ENCODE data around the gene MDFIC2.
"Not testable (repeated sequence)": the region's sequence is repeated elsewhere in the genome, so short reads cannot be mapped to it uniquely, and the experiment has no call there.

MDFIC2 gene

DNA sequence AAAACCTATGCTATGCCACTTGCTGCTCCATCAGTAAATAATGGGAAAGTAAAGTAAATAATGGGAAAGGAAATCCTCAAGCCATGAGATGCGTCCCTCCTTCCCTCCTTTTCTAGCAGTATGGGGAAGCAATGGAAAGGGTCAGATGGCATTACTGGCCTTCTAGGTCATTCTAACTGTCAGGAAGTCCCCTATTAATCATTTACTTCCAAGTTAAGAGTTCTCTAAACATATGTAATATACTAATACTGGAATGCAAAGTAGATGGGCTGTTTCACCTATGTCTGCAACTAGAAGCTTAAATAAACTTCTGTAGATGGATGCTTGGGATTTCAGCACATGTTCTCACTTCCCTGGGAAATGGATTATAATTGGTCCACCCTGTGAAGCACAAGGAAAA, 55.9 kb downstream of the MDFIC2 start:
- no peak for DNase-seq (ENCODE audit: low read depth in 2 of 2)

DNA sequence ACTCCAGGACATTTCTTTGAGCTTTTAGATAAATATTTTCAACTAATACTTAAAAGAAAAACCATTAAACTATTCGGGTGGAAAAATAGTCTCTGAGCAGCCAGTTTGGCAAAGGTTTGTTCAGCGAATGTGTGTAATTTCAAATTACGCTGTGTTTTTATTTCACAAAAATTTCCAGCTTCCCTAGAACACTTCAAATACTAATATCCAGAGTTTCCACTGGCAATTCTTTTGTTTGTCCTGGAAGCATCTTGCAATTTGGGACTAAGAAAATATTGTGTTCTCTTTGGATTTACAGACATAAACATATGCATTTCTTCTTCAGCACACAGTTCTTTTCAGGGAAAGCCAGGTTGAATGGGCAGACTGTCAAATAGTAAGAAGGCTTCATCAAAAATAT, 61.9 kb downstream of the MDFIC2 start:
- DNase-seq (ENCODE audit: low read depth in 2 of 2) = no peak

DNA sequence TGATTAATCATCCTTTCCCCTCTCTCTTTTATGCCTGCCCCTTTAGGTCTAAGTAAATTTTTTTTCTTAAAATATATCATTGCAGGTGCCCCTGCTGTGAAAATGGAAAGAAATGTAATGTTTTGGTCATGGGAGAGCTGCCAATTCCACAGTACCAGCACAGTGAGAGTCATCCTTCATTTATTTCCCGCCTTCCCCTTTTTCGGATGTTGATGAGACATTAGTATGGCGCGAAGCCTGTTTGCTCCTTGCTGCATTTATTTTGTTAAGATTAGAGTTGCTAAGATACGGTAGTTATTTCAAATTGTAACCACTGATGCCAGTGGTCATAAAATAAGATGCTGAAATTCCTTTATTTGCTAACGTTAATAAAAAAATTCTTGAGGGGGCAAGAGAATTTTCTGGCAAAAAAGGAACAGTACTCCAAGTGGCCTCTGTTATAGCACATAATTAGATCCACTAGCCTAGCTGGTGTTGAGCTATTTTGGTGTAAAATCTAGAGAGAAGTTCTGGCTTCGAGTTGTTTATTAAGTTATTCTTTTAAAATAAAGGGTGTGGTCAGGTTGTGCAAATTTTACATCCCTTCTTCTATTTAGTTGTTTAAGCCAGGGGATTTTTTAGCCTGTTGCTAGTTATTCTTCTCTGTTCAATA, 62.8 kb downstream of the MDFIC2 start:
- no peak for DNase-seq (ENCODE audit: low read depth in 2 of 2)

DNA sequence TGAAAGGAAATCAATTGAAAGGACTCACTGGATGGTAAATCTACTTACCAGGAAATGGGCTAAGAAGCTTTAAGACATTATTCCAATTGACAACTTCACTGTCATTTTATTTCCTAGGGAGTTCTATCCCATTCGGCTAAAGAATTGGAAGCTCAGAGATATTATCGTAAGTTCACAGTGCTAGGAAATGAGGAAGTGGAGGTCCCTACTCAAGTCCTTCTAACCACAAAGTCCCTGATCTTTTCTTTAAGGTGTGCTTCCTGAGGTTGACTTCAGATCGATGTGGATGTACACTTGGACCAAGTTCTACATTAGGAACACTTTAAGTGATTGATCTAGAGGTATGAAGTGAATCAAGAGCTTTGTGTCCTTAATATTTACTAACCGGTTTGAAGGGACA, 63.6 kb downstream of the MDFIC2 start:
- DNase-seq (ENCODE audit: low read depth in 2 of 2) = no peak

DNA sequence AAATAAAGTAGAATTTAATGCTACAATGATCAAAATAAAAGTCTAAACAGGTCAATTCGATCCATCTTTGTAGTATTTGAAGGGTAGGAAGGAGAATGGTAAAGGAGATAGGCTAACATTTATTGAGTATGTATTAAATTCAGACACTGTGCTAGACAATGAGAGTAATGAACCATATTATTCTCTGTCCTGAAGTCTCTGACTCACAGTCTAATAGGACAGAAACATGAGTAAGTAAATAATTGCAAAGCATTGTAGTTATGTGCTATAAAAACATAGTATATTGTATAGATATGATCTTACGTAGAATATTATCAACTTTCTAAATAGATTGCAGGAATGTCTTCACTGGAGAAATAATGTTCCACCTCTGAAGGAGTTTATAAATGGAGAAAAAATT, 64.5 kb downstream of the MDFIC2 start:
- no peak for DNase-seq (ENCODE audit: low read depth in 2 of 2)

DNA sequence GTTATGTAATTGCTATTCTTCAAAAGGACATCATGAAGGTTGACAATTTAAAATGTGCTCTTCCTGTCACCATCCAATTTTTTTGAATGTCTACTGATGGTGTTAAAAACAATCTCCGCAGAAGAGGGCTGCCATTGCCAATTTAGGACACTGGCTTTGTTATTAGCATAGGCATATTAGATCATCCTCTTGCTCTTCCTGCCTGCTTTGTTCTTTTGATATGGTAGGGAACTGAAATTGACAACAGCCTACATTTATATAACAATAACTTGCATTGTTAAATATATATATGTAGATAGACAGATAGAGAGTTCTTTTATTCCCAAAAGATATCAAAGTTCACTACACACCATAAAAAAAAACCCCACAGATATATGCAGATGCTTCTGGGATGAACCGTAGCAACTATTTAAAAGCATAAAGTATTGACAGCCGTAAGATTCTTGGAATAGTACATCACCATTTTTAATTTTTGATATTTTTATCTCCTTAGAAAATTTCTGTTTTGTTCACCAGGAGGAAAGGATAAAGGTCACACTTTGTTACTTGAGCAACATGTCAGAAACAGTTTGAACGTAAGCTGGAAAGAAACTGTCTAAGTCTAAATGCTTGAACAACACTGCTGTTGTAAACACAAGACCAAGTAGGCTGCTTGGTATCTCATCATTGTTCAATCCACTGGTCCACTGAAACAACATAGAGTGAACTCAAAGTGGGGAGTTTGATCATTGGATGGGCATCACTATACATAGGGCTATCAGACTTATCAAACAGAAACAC, 66.5 kb downstream of the MDFIC2 start:
- no peak for DNase-seq (ENCODE audit: low read depth in 2 of 2)

DNA sequence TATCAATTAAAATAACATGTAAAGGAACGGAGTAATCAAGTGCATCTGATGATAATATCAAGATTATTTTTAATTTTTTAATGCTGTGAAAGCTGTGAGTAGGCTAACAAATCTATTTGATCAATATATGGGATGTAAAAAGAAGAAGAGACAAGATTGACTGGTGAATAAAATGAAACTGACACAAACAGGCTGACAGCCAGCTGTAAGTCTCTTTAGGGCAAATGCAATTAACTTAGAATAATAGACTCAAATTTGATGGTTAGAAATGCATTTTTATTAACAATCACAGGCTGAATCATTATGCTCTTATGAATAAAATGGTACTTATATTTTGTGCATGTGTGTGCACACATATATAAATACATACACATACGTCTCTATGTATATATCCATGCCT, 68.0 kb downstream of the MDFIC2 start:
- no peak for DNase-seq (ENCODE audit: low read depth in 2 of 2)

DNA sequence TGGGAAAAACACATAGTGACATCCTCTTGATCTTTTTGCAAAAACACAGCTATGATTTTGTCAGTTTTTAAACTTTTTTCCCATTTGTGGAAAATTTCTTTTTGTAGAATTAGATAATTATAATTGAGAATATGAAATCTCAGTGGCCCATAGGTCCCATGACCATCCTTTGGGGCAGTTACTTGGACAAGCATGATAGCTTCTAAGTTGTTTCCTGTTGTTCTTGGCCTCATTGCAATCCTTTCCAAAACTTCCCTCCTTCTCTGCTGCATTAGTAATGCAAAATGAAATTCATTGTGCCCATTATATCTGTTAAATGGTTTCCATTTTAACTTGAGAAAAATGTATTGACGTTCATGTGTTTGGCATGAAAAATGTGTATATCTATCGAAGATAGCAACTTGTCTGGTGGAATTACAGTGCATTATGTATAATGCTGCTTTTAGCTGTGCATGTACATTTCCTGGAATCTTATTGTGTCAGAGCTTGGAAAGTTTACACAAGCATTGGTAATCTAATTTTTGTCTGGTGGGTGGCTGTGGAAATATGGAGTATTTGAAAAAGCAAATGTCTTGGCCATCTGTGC, 70.0 kb downstream of the MDFIC2 start:
- DNase-seq (ENCODE audit: low read depth in 2 of 2) = no peak

DNA sequence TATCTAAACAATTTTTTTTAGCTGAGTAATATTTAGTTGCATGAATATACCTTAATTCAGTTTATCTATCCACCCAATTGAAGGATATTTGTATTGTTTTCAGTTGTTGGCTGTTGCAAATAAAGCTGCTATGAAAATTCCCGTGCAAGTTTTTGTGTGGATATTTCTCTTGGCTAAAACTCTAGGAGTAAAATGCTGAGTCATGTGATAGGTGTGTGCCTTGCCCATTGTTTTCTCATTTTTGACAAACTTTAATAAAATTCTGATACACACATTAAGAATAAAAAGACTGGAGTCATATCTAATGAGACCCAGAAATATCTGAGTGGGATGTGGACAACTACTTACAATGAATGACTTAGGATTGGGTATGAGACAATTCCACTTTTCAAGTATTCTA, 78.6 kb downstream of the MDFIC2 start:
- no peak for DNase-seq (ENCODE audit: low read depth in 2 of 2)

DNA sequence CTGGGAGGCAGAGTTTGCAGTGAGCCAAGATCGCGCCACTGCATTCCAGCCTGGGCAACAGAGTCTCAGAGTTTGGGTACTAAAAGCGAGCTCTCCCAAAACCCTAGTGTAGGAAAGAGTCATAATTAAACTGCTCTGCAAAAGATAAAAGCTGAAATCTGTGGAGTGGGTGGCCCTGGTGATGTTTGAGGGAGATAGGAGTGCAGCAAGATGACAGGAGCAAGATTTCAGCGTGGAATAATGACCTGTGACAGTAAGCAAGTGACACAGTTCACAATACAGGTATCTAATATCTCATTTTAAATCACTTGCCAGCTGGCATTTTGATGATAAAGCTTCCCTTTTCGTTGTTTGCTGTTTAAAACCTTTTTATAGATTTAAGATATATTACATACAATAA, 79.3 kb downstream of the MDFIC2 start:
- no peak for DNase-seq (ENCODE audit: low read depth in 2 of 2)

DNA sequence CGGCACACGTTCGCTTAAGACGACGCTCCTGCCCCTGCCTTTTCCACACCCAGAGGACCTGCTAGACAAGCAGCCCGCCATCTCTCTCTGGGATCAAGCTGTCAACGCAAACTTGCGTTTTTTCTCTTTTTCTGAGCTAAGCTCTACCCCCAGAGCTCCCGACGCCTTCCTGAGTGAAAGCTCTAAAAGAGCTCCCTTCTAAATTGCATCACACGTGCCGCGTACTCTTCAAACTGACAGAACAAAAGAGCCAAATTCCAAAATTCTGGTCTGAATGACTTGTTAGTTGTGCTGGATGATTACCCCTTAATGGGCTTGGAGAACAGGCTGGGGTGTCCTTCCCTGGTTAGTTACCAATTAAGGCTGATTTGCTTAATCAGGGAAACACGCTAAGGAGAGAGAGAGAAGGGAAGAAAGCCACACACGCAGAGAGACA, 81.2 kb downstream of the MDFIC2 start:
- DNase-seq (ENCODE audit: low read depth in 2 of 2) = no peak

DNA sequence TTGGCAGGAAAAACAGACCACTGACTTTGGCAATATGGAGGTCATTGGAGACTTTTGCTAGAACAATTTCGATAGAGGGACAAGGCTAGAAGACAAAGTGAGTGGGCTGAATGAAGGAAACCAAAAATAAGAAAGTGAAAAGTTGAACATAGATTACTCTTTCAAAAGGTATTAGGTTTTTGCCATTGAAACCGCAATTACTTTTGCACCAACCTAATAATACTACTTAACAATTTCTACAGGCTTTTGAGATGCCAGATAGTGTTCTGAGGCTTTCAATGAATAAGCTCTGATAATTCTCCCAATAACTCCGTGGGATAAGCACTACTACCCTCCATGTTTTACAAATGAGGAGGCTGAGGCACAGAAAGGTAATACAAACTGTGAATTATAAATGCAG, 85.0 kb downstream of the MDFIC2 start:
- DNase-seq (ENCODE audit: low read depth in 2 of 2) = no peak

DNA sequence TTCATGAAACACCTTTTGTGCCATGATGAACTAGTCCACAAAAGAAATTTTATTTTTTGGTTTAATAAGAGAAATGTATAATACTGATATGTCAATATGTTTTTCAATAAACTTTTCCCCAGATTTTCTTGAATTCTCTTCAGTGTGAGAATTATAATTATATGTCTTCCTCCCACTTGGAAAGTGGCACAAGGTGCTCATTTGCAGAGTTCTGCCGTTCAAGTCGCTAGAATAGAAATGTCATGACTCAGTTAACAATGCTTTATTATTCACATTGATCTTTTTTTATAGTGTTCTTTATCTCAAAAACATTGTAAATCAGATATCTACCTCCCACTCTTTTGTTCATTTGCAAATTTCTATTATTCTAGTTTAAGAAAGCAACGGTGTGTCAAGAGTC, 87.3 kb downstream of the MDFIC2 start:
- DNase-seq (ENCODE audit: low read depth in 2 of 2) = no peak

DNA sequence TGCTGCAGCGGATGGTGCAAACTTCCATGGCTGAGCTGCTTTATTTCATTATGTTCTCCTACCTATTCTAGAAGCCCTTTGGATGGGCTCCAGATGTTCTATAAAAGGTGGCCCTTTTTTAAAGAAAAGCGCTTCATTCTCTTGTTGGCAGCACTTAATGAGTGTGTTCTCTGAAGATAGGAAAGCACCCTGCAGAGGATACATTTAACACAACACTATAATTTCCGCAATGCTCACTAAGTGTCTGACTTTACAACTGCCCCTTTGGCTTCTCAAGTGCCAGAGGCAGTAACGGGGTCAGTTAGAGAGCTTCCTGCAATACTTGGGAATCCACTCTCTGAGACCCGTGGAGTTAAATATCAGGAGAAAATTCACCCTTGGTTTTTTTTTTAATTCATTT, 88.1 kb downstream of the MDFIC2 start:
- no peak for DNase-seq (ENCODE audit: low read depth in 2 of 2)

DNA sequence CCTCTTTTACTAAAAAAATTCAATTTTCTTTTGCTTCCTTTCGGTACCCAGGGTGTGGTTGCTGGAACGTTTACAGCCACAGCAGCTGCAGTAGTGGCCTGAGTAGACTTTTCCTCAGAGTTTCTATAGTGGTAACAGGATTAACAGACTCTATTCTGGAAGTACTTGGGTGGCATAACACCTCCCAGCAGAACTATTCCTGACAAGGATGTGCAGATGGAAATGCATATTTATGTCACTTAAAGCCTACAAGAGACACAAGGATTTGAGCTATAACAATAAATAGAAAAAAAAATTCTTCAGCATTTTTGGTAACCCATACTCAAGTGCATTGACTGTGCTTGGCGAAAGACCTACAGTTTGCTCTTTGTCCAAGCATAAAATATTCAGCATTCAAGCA, 94.0 kb downstream of the MDFIC2 start:
- no peak for DNase-seq (ENCODE audit: low read depth in 2 of 2)

DNA sequence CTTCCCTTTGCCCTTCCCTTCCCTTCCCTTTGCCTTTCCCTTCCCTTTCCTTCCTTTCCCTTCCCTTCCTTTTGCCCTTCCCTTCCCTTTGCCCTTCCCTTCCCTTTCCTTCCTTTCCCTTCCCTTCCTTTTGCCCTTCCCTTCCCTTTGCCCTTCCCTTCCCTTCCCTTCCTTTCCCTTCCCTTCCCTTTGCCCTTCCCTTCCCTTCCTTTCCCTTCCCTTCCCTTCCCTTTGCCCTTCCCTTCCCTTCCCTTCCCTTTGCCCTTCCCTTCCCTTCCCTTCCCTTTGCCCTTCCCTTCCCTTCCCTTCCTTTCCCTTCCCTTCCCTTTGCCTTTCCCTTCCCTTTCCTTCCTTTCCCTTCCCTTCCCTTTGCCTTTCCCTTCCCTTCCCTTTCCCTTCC, 101.2 kb downstream of the MDFIC2 start:
- not testable (repeated sequence) for DNase-seq (ENCODE audit: low read depth in 2 of 2)

DNA sequence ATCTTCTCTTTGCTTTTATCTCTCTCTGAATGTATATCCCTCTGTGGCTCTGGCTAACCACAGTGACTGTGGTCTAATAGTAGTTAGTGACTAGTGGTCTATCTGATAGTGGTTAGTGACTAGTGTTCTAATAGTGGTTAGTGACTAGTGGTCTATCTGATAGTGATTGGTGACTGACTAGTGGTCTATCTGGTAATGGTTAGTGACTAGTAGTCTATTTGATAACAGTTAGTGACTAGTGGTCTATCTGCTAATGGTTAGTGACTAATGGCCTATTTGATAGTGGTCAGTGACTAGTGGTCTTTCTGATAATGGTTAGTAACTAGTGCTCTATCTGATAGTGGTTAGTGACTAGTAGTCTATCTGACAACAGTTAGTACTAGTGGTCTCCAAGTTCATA, 110.5 kb downstream of the MDFIC2 start:
- no peak for DNase-seq (ENCODE audit: low read depth in 2 of 2)

DNA sequence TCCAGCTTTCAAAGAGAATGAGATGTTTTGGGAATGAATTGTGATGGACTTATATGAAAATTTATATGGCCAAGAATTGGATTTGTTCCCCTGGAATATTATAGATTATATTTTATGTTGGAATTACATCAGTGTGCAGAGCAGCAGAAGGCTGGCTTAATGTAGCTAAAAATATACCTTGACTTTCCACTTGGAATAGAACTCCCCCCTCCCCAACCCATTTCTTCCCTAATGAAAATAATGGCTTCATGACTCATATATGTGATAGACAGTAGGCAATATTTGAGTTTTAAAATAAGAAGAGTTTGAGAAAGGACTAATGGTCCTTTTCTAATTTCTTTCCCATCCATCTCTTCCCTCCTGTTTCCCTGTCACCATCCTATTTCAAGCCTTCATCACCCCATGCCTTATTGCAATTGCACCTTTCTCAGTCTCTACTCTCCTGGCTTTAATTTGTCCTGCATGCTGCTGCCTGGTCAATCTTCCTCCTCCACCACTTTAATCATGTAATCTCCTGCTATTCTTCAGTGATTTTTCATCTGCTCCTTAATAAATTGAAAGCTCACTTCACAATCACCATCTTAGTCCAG, 122.5 kb downstream of the MDFIC2 start:
- no peak for DNase-seq (ENCODE audit: low read depth in 2 of 2)

DNA sequence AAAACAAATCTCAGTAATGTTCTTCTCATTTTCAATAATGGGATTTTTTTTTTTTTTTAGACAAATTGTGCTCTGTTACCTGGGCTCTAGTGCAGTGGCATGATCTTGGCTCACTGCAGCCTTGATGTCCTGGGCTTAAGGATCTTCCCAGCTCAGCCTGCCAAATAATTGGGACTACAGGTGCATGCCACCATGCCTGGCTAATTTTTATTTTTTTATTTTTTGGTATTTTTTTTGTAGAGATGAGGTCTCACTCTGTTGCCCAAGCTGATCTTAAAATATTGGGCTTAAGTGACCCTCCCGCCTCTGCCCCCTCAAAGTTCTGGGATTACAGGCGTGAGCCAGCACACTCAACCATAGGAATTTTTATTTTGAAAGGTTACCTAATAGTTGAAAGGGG, 126.2 kb downstream of the MDFIC2 start:
- DNase-seq (ENCODE audit: low read depth in 2 of 2) = no peak

DNA sequence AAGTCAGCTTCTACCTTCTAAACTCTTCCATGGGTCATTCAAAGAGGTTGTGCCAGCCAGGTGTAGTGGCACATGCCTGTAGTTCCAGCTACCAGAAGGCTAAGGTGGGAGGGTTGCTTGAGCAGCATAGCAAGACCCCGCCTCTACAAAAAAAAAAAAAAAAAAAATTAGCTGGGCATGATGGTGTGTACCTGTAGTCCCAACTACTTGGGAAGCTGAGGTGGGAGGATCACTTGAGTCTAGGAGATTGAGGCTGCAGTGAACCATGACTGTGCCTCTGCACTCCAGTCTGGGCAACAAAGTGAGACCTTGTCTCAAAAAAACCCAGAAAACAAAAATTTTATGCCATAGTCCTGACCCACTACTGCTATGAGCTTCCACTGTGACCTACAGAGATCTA, 126.8 kb downstream of the MDFIC2 start:
- DNase-seq (ENCODE audit: low read depth in 2 of 2) = no peak

DNA sequence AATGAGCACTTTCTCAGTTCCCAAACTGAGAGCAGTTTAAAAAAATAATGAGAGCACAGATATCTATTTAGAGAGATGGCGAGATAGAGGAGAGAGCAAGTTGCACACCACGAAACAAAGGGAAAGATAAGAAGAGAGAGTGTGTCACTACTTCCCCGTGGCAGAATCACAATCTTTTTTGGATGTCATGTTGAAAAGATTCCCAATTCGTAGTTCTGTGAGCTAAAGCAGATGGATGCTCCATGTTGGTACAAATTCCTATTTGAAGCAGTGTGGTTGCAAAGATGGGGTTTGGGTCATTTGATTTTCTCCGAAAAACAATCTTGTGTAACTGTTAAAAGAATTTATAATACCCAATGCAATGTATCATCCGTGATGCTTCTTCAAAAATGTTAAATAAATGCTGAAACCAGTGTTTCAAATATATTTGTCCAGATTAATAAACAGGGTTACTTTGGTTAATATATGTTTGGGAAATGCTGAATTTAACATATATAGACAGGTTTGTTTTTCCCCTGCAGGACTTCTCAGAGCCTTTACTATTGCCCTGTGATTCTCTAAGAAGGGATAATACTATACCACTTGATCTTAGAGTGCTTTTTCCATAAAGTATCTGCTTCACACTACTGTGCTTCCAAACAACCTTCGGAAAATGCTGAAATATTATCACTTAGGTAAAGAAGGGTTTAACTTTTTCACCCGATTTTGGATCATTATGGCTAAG, 128.5 kb downstream of the MDFIC2 start:
- DNase-seq (ENCODE audit: low read depth in 2 of 2) = no peak

DNA sequence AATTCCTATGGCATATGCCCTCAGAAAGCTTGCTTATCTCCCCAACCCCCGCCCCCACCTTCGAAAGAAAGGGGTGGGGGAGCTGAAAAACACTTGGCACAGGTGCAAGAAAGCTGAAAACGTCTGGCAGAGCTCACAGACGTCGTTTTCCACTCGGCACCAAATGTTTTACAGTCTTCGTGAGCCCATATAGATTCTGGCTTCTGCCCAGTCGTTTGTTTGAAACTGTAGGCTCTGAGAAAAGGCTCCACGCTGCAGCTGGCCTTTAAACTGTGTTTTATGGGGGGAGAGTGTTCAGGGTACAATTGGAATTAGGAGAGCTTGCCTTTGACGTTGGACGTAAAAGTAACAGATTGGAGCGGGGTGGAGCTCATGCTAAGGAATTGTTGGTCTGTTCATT, 130.3 kb downstream of the MDFIC2 start:
- DNase-seq (ENCODE audit: low read depth in 2 of 2) = no peak

All from stimulated activated CD4-positive, alpha-beta T cell treated with anti-CD3 and anti-CD28 coated beads, Interleukin-1b, Interleukin-23, amount 100 ng/mL, for 1 hour (primary cell).